ENCODE measurements around the gene CRHR1.

- no peak for TF ChIP-seq POLR2A (IDR thresholded peaks at IDR 0.05)
- TF ChIP-seq CTCF (IDR thresholded peaks at IDR 0.05) = no peak
These were observed 62.1 kb downstream of the CRHR1 start for GRCh38 chr17:45846223-45846622.

All from lower leg skin (tissue), 3 donors.